Right cardiac atrium (tissue), 5 donors: ENCODE data around the gene MAML3. TPM values are rescaled to one million over a fixed set of nuclear protein-coding genes. Genes with fewer than 3 reads are reported as not detected.
A peak's percentile ranks its signal among the peaks of the same experiment; 100 is the strongest.

Experiments used
- ATAC-seq, 2 donors: fragments of 200-7000 bp; cut with Tn5 transposase; one replicate each; pipeline versions ENCODE4 v1.8.0 to v1.9.1; 2020; ENCODE audit warnings: moderate library complexity in 2 of 2, mild to moderate bottlenecking in 1 of 2
- DNase-seq, 3 donors: peaks; one replicate each; pipeline ENCODE4 v3.0.0-alpha.2; 2020
- H3K27ac ChIP-seq: one replicate; pipeline ENCODE4 v1.5.1; 2013; ENCODE audit warnings: mild to moderate bottlenecking, low read length, control low read depth, moderate library complexity
- H3K27me3 ChIP-seq: one replicate; pipeline ENCODE4 v1.6.1; 2013; ENCODE audit not compliant: control insufficient read depth, insufficient read depth
- H3K4me1 ChIP-seq: one replicate; pipeline ENCODE4 v1.6.1; 2013; ENCODE audit warnings: low read length; ENCODE audit not compliant: control insufficient read depth, insufficient read depth
- H3K4me3 ChIP-seq: one replicate; pipeline ENCODE4 v1.5.1; 2013; ENCODE audit warnings: low read length, control low read depth
- H3K9me3 ChIP-seq: one replicate; pipeline ENCODE4 v1.6.1; 2013; ENCODE audit warnings: low read length; ENCODE audit not compliant: control insufficient read depth
- WGBS: extraction: QIAGEN DNeasy Blood & Tissue Kit; methylation state at CpG from one replicate; pipeline ENCODE4 v1.1.7; 2013; 5-methylcytosine and 5-hydroxymethylcytosine counted together
- intact Hi-C, 4 donors: fragments of 100-400 bp; cut with DNase I; formaldehyde crosslinking; loops; one replicate each; pipeline versions ENCODE4 v1.11.0 to v1.14.0; 2022 to 2023
- polyA plus RNA-seq: library from polyadenylated mRNA; stranded (reverse); fragments of 200-250 nt; gene quantifications from one replicate; pipeline ENCODE4 v1.2.3, GENCODE V29; 2013
- total RNA-seq, 4 donors: library from RNA; stranded (reverse); fragmentation: NEBNext Ultra II Directional; extraction: Animal tissue kit (Norgen Biotek cat#: 25700); gene quantifications; one replicate each; pipeline ENCODE4 v1.2.1, GENCODE V29; 2021
- donor health status: healthy with polysubstance abuse.
- donor health status: DM: no; HTN: yes; CAD: no.
- donor health status: DM: no; HTN: no; CAD: no.
- donor health status: DM: no; HTN: yes; CAD: no; lungs with severe emphysema.
- donor health status: DM: yes; HTN: yes; CAD: no.

Gene MAML3
- total and polyA plus RNA-seq, 5 donors: 1.6 to 4.2 (median 3.2) TPM

GRCh38 chr4:139807483-139807882 lies 346.5 kb downstream of the MAML3 start:
- no peak for DNase-seq
- H3K27me3 ChIP-seq: no peaks in the 10 kb centered on the region
- no peak for ATAC-seq
- intact Hi-C loops: no loop called here
- no peak overlapping the region for H3K27ac ChIP-seq
- no peak overlapping the region for H3K4me3 ChIP-seq
- H3K4me1 ChIP-seq: no peaks in the 10 kb centered on the region
- 96% methylated on average over 4 of the region's 4 CpGs for WGBS
- no peaks in the 10 kb centered on the region for H3K9me3 ChIP-seq

- WGBS: 74% methylated on average over 4 of the region's 4 CpGs
- DNase-seq: no peak
- H3K27me3 ChIP-seq: no peaks in the 10 kb centered on the region
These were observed 347.1 kb downstream of the MAML3 start for GRCh38 chr4:139806929-139807328.

GRCh38 chr4:139802931-139803330 lies 351.1 kb downstream of the MAML3 start:
- H3K27me3 ChIP-seq: no peaks in the 10 kb centered on the region
- no peak overlapping the region for H3K4me3 ChIP-seq
- no peak overlapping the region for H3K27ac ChIP-seq
- H3K9me3 ChIP-seq: no peaks in the 10 kb centered on the region
- DNase-seq (no peak), ATAC-seq (no peak)
- H3K4me1 ChIP-seq: no peaks in the 10 kb centered on the region
- intact Hi-C loops: no loop called here
- WGBS: 84% methylated on average over 2 of the region's 2 CpGs

More at GRCh38 chr4:139806929-139807328, 347.1 kb downstream of the MAML3 start:
- H3K27ac ChIP-seq: no peak overlapping the region
- H3K4me1 ChIP-seq: no peaks in the 10 kb centered on the region
- ATAC-seq: no peak
- H3K4me3 ChIP-seq: no peak overlapping the region
- H3K9me3 ChIP-seq: no peaks in the 10 kb centered on the region
- intact Hi-C loops: no loop called here

GRCh38 chr4:139802488-139802887 lies 351.5 kb downstream of the MAML3 start:
- Histone ChIP-seq H3K4me3 (no peak overlapping the region), H3K4me1 (no peaks in the 10 kb centered on the region), H3K9me3 (no peaks in the 10 kb centered on the region), H3K27me3 (no peaks in the 10 kb centered on the region), H3K27ac (no peak overlapping the region)
- ATAC-seq (no peak), DNase-seq (no peak)
- 93% methylated on average over 1 of the region's 1 CpG for WGBS
- intact Hi-C loops: no loop called here

GRCh38 chr4:139801895-139802294 lies 352.1 kb downstream of the MAML3 start:
- H3K27me3 ChIP-seq: no peaks in the 10 kb centered on the region
- 98% methylated on average over 6 of the region's 6 CpGs for WGBS
- no peak overlapping the region for H3K27ac ChIP-seq
- DNase-seq (no peak), ATAC-seq (no peak)
- no peaks in the 10 kb centered on the region for H3K4me1 ChIP-seq
- H3K4me3 ChIP-seq: no peak overlapping the region
- intact Hi-C loops: no loop called here
- H3K9me3 ChIP-seq: no peaks in the 10 kb centered on the region

- Histone ChIP-seq H3K27ac (no peak overlapping the region), H3K27me3 (no peaks in the 10 kb centered on the region), H3K4me3 (no peak overlapping the region), H3K9me3 (no peaks in the 10 kb centered on the region), H3K4me1 (no peaks in the 10 kb centered on the region)
- WGBS: 82% methylated on average over 4 of the region's 4 CpGs
- no peak for DNase-seq
- ATAC-seq: no peak
- intact Hi-C loops: no loop called here
These were observed 353.9 kb downstream of the MAML3 start for GRCh38 chr4:139800082-139800481.

- ATAC-seq (no peak), DNase-seq (no peak)
- no peak overlapping the region for H3K27ac ChIP-seq
- no peak overlapping the region for H3K4me3 ChIP-seq
- no peaks in the 10 kb centered on the region for H3K4me1 ChIP-seq
- no peaks in the 10 kb centered on the region for H3K9me3 ChIP-seq
- intact Hi-C loops: no loop called here
- H3K27me3 ChIP-seq: no peaks in the 10 kb centered on the region
These were observed 354.4 kb downstream of the MAML3 start for GRCh38 chr4:139799615-139800014.

GRCh38 chr4:139798456-139798855 lies 355.5 kb downstream of the MAML3 start:
- DNase-seq: no peak
- intact Hi-C loops: no loop called here
- H3K4me3 ChIP-seq: no peak overlapping the region
- no peaks in the 10 kb centered on the region for H3K9me3 ChIP-seq
- no peak for ATAC-seq
- H3K27me3 ChIP-seq: no peaks in the 10 kb centered on the region
- H3K4me1 ChIP-seq: peaks cover 5% of the 10 kb centered on the region
- no peak overlapping the region for H3K27ac ChIP-seq

- WGBS: 96% methylated on average over 2 of the region's 2 CpGs
- intact Hi-C loops: no loop called here
- DNase-seq (no peak), ATAC-seq (no peak)
- peaks cover 5% of the 10 kb centered on the region for H3K4me1 ChIP-seq
- no peak overlapping the region for H3K4me3 ChIP-seq
- H3K9me3 ChIP-seq: no peaks in the 10 kb centered on the region
- no peak overlapping the region for H3K27ac ChIP-seq
- no peaks in the 10 kb centered on the region for H3K27me3 ChIP-seq
These were observed 356.7 kb downstream of the MAML3 start for GRCh38 chr4:139797287-139797686.

GRCh38 chr4:139795527-139796314 lies 358.3 kb downstream of the MAML3 start:
- no peak overlapping the region for H3K27ac ChIP-seq
- DNase-seq (no peak), ATAC-seq (no peak)
- no peaks in the 10 kb centered on the region for H3K27me3 ChIP-seq
- 76% methylated on average over 8 of the region's 8 CpGs for WGBS
- intact Hi-C loops: no loop called here
- no peaks in the 10 kb centered on the region for H3K9me3 ChIP-seq
- no peak overlapping the region for H3K4me3 ChIP-seq
- peaks cover 5% of the 10 kb centered on the region for H3K4me1 ChIP-seq

GRCh38 chr4:139794158-139794954 lies 359.6 kb downstream of the MAML3 start:
- no peak for DNase-seq
- Histone ChIP-seq H3K27me3 (no peaks in the 10 kb centered on the region), H3K9me3 (no peaks in the 10 kb centered on the region), H3K4me3 (no peak overlapping the region), H3K4me1 (peaks cover 5% of the 10 kb centered on the region), H3K27ac (no peak overlapping the region)
- peak in 1 of 2 donors; percentile 38 for ATAC-seq
- intact Hi-C loops: no loop called here
- WGBS: 54% methylated on average over 3 of the region's 3 CpGs
